HG03571 (cell line): ENCODE data around the gene RBMS3.
A peak's percentile ranks its signal among the peaks of the same experiment; 100 is the strongest.
"Not testable (repeated sequence)": the region's sequence is repeated elsewhere in the genome, so short reads cannot be mapped to it uniquely, and the experiment has no call there.

Experiments
- ATAC-seq: cut with Tn5 transposase; IDR thresholded peaks from one replicate; pipeline ENCODE4 v1.9.1; 2021; ENCODE audit not compliant: unreplicated experiment

The RBMS3 gene

GRCh38 chr3:29310865-29311264, 30.0 kb downstream of the RBMS3 start:
- no peak for ATAC-seq

- no peak for ATAC-seq
Observed at GRCh38 chr3:29311795-29312194, 30.9 kb downstream of the RBMS3 start.

GRCh38 chr3:29312395-29312794, 31.5 kb downstream of the RBMS3 start:
- no peak for ATAC-seq

GRCh38 chr3:29312960-29313452, 32.1 kb downstream of the RBMS3 start:
- no peak for ATAC-seq

- ATAC-seq, result no peak
Observed at GRCh38 chr3:29313981-29314726, 33.3 kb downstream of the RBMS3 start.

GRCh38 chr3:29314727-29315088, 33.8 kb downstream of the RBMS3 start:
- no peak for ATAC-seq

GRCh38 chr3:29317659-29318173, 36.8 kb downstream of the RBMS3 start:
- no peak for ATAC-seq

GRCh38 chr3:29318251-29318650, 37.4 kb downstream of the RBMS3 start:
- ATAC-seq, result no peak

- ATAC-seq, result peak; percentile 72
Observed at GRCh38 chr3:29319262-29319661, 38.4 kb downstream of the RBMS3 start.

GRCh38 chr3:29319798-29320197, 38.9 kb downstream of the RBMS3 start:
- no peak for ATAC-seq

GRCh38 chr3:29322586-29322985, 41.7 kb downstream of the RBMS3 start:
- no peak for ATAC-seq

- peak; percentile 96 for ATAC-seq
Observed at GRCh38 chr3:29324180-29324651, 43.3 kb downstream of the RBMS3 start.

- ATAC-seq, result not testable (repeated sequence)
Observed at GRCh38 chr3:29326540-29326939, 45.7 kb downstream of the RBMS3 start.

- ATAC-seq, result no peak
Observed at GRCh38 chr3:29329986-29330890, 49.4 kb downstream of the RBMS3 start.

- no peak for ATAC-seq
Observed at GRCh38 chr3:29331035-29331434, 50.2 kb downstream of the RBMS3 start.

- no peak for ATAC-seq
Observed at GRCh38 chr3:29331456-29332194, 50.8 kb downstream of the RBMS3 start.

GRCh38 chr3:29332195-29332637, 51.3 kb downstream of the RBMS3 start:
- ATAC-seq, result no peak

GRCh38 chr3:29333576-29333975, 52.7 kb downstream of the RBMS3 start:
- no peak for ATAC-seq

- no peak for ATAC-seq
Observed at GRCh38 chr3:29334706-29335105, 53.8 kb downstream of the RBMS3 start.

GRCh38 chr3:29335438-29335837, 54.6 kb downstream of the RBMS3 start:
- ATAC-seq, result no peak

GRCh38 chr3:29335943-29336342, 55.1 kb downstream of the RBMS3 start:
- no peak for ATAC-seq
